Choroid plexus epithelial cell (primary cell): Measurements from ENCODE around the gene DCBLD2.

Source experiments
- DNase-seq: peaks from one replicate; pipeline ENCODE4 v3.0.0-alpha.2; 2010; ENCODE audit warnings: low read depth
- H3K4me3 ChIP-seq: 2 replicates; pipeline ENCODE4 v1.5.1; 2011; ENCODE audit warnings: low read depth, mild to moderate bottlenecking, control low read depth, low read length, moderate library complexity
- CTCF ChIP-seq: conservative IDR thresholded peaks from 2 replicates; pipeline ENCODE4 v1.5.1; 2011; ENCODE audit warnings: low read depth, mild to moderate bottlenecking, control low read depth, inconsistent platforms, low read length, moderate library complexity

DCBLD2 gene

GRCh38 chr3:98791341-98792325 is 109.9 kb downstream of the DCBLD2 start:
- no peak for TF ChIP-seq CTCF
- H3K4me3 ChIP-seq: no peak overlapping the region

GRCh38 chr3:98788651-98789050 is 112.8 kb downstream of the DCBLD2 start:
- TF ChIP-seq CTCF: no peak
- DNase-seq: peak; percentile 69
- no peak overlapping the region for H3K4me3 ChIP-seq

More at GRCh38 chr3:98791341-98792325, 109.9 kb downstream of the DCBLD2 start:
- peak; percentile 51 for DNase-seq

GRCh38 chr3:98787181-98787580 is 114.3 kb downstream of the DCBLD2 start:
- no peak overlapping the region for H3K4me3 ChIP-seq
- TF ChIP-seq CTCF: no peak
- no peak for DNase-seq

GRCh38 chr3:98786364-98787006 is 115.0 kb downstream of the DCBLD2 start:
- DNase-seq: peak; percentile 65
- no peak overlapping the region for H3K4me3 ChIP-seq
- no peak for TF ChIP-seq CTCF

- DNase-seq: peak; percentile 98
- no peak for TF ChIP-seq CTCF
- H3K4me3 ChIP-seq: no peak overlapping the region
Measured at GRCh38 chr3:98784666-98785600, 116.6 kb downstream of the DCBLD2 start.

GRCh38 chr3:98784042-98784441 is 117.5 kb downstream of the DCBLD2 start:
- no peak for TF ChIP-seq CTCF
- no peak overlapping the region for H3K4me3 ChIP-seq
- DNase-seq: peak; percentile 60
